GM19372 (cell line): ENCODE data around the gene NOL6.

Experiments
- ATAC-seq: cut with Tn5 transposase; IDR thresholded peaks from one replicate; pipeline ENCODE4 v1.9.1; 2021; ENCODE audit warnings: mild to moderate bottlenecking, low read depth, moderate library complexity; ENCODE audit not compliant: unreplicated experiment

NOL6 gene

GRCh38 chr9:33453286-33453860 is 20.4 kb downstream of the NOL6 start:
- ATAC-seq: no peak

- no peak for ATAC-seq
Observed at GRCh38 chr9:33452828-33453271, 20.9 kb downstream of the NOL6 start.

- ATAC-seq: no peak
Observed at GRCh38 chr9:33450621-33451146, 23.0 kb downstream of the NOL6 start.

- ATAC-seq: no peak
Observed at GRCh38 chr9:33449715-33450114, 24.0 kb downstream of the NOL6 start.

GRCh38 chr9:33447799-33448553 is 25.7 kb downstream of the NOL6 start:
- ATAC-seq: no peak

GRCh38 chr9:33446946-33447798 is 26.6 kb downstream of the NOL6 start, which contains the start of gene AQP3:
Gene AQP3, minus strand, starts transcription at chr9:33447593. Its CDS starts 63 bp downstream, at chr9:33447530.
- peak; percentile 59 for ATAC-seq

- ATAC-seq: peak; percentile 59
Observed at GRCh38 chr9:33446240-33446945, 27.3 kb downstream of the NOL6 start.

- no peak for ATAC-seq
Observed at GRCh38 chr9:33445389-33446239, 28.1 kb downstream of the NOL6 start.

- ATAC-seq: no peak
Observed at GRCh38 chr9:33443464-33444154, 30.1 kb downstream of the NOL6 start.

- ATAC-seq: no peak
Observed at GRCh38 chr9:33443047-33443446, 30.7 kb downstream of the NOL6 start.

- no peak for ATAC-seq
Observed at GRCh38 chr9:33442125-33442524, 31.6 kb downstream of the NOL6 start.

- ATAC-seq: no peak
Observed at GRCh38 chr9:33440609-33441008, 33.1 kb downstream of the NOL6 start.

- ATAC-seq: no peak
Observed at GRCh38 chr9:33440204-33440603, 33.5 kb downstream of the NOL6 start.

- ATAC-seq: no peak
Observed at GRCh38 chr9:33439731-33440130, 34.0 kb downstream of the NOL6 start.

- no peak for ATAC-seq
Observed at GRCh38 chr9:33438926-33439680, 34.6 kb downstream of the NOL6 start.

GRCh38 chr9:33437898-33438297 is 35.8 kb downstream of the NOL6 start:
- ATAC-seq: no peak

- no peak for ATAC-seq
Observed at GRCh38 chr9:33437205-33437604, 36.5 kb downstream of the NOL6 start.

GRCh38 chr9:33436445-33436844 is 37.3 kb downstream of the NOL6 start:
- no peak for ATAC-seq
